ENCODE results near the gene AIMP1.

AIMP1 gene

DNA sequence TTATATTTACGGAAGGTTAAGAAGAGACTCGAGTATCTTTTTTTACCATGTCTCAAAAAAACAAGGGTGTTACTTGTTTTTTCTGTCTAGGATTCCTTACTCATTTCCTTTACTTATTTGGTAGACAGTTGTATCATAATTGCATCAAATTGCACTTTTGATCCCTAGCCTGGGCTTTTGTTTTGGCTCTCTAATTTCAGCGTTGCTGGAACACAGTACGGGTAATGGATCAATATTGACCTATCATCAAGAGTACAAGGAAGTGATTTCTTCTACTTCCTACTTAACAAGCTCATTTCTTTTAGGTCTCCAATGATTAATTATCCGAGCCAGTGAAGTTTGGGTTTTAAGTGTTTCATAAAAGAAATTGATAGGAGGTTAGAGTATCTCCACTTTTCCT lies 16.8 kb downstream of the AIMP1 start:
- Histone ChIP-seq H3K27ac (replicated peaks) (no peak overlapping the region), H3K4me3 (replicated peaks; ENCODE audit: insufficient read depth, low read length) (no peak overlapping the region), H3K27me3 (ENCODE audit: insufficient read depth, poor library complexity, severe bottlenecking) (no peaks in the 10 kb centered on the region)
- DNase-seq (ENCODE audit: low read depth in 1 of 2, low spot score in 1 of 2), result no peak
- TF ChIP-seq, protein P1, sequence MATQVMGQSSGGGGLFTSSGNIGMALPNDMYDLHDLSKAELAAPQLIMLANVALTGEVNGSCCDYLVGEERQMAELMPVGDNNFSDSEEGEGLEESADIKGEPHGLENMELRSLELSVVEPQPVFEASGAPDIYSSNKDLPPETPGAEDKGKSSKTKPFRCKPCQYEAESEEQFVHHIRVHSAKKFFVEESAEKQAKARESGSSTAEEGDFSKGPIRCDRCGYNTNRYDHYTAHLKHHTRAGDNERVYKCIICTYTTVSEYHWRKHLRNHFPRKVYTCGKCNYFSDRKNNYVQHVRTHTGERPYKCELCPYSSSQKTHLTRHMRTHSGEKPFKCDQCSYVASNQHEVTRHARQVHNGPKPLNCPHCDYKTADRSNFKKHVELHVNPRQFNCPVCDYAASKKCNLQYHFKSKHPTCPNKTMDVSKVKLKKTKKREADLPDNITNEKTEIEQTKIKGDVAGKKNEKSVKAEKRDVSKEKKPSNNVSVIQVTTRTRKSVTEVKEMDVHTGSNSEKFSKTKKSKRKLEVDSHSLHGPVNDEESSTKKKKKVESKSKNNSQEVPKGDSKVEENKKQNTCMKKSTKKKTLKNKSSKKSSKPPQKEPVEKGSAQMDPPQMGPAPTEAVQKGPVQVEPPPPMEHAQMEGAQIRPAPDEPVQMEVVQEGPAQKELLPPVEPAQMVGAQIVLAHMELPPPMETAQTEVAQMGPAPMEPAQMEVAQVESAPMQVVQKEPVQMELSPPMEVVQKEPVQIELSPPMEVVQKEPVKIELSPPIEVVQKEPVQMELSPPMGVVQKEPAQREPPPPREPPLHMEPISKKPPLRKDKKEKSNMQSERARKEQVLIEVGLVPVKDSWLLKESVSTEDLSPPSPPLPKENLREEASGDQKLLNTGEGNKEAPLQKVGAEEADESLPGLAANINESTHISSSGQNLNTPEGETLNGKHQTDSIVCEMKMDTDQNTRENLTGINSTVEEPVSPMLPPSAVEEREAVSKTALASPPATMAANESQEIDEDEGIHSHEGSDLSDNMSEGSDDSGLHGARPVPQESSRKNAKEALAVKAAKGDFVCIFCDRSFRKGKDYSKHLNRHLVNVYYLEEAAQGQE (IDR thresholded peaks at IDR 0.05; ENCODE audit: insufficient replicate concordance, low read depth), result no peak
- TF ChIP-seq, protein P2, sequence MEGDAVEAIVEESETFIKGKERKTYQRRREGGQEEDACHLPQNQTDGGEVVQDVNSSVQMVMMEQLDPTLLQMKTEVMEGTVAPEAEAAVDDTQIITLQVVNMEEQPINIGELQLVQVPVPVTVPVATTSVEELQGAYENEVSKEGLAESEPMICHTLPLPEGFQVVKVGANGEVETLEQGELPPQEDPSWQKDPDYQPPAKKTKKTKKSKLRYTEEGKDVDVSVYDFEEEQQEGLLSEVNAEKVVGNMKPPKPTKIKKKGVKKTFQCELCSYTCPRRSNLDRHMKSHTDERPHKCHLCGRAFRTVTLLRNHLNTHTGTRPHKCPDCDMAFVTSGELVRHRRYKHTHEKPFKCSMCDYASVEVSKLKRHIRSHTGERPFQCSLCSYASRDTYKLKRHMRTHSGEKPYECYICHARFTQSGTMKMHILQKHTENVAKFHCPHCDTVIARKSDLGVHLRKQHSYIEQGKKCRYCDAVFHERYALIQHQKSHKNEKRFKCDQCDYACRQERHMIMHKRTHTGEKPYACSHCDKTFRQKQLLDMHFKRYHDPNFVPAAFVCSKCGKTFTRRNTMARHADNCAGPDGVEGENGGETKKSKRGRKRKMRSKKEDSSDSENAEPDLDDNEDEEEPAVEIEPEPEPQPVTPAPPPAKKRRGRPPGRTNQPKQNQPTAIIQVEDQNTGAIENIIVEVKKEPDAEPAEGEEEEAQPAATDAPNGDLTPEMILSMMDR (IDR thresholded peaks at IDR 0.05; ENCODE audit: insufficient read depth, low read length), result no peak
- no peak for TF ChIP-seq SPI1 (IDR thresholded peaks at IDR 0.05; ENCODE audit: borderline replicate concordance, low read depth)
- no peak for TF ChIP-seq POLR2AphosphoS5 (IDR thresholded peaks at IDR 0.05; ENCODE audit: low read depth)
- TF ChIP-seq GABPA (IDR thresholded peaks at IDR 0.05; ENCODE audit: low read depth), result no peak

DNA sequence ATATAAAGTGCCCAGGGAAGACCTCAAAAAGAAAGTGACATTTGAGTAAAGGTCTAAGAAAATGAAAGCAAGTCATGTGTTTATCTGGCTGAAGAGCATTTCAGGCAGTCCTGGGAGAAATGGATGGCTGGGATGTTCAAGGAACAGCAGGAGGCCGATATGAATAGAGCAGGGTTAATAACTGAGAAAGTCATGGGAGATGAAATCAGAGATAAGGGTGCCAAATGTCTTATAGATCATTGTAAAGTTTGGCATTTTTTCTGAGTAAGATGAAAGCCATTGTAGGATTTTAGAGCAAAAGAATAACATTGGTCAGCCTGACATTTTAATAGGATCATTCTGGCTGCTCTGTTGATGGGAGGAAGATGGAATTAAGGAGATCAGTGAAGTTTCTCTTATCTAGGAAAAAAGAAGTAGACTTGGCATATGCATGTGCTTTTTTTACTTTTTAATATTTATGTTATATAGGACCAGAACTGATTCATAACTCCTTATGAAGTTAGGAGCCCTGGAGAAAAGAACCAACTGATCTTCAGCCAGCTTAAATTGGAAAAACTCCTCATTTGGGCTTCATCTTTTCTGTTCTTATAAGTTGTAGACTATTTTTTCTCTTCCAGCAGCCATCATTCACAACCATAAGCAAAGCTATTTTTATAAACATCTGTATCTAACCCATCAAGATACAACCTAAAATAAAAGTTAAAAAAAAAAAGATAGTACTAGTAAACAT lies 18.6 kb downstream of the AIMP1 start:
- Histone ChIP-seq H3K27me3 (ENCODE audit: insufficient read depth, poor library complexity, severe bottlenecking) (no peaks in the 10 kb centered on the region), H3K27ac (replicated peaks) (no peak overlapping the region), H3K4me3 (replicated peaks; ENCODE audit: insufficient read depth, low read length) (no peak overlapping the region)
- DNase-seq (ENCODE audit: low read depth in 1 of 2, low spot score in 1 of 2), result no peak
- TF ChIP-seq POLR2AphosphoS5 (IDR thresholded peaks at IDR 0.05; ENCODE audit: low read depth), result no peak
- no peak for TF ChIP-seq SPI1 (IDR thresholded peaks at IDR 0.05; ENCODE audit: borderline replicate concordance, low read depth)
- TF ChIP-seq, protein P1 (IDR thresholded peaks at IDR 0.05; ENCODE audit: insufficient replicate concordance, low read depth), result no peak
- no peak for TF ChIP-seq GABPA (IDR thresholded peaks at IDR 0.05; ENCODE audit: low read depth)
- TF ChIP-seq, protein P2 (IDR thresholded peaks at IDR 0.05; ENCODE audit: insufficient read depth, low read length), result no peak

DNA sequence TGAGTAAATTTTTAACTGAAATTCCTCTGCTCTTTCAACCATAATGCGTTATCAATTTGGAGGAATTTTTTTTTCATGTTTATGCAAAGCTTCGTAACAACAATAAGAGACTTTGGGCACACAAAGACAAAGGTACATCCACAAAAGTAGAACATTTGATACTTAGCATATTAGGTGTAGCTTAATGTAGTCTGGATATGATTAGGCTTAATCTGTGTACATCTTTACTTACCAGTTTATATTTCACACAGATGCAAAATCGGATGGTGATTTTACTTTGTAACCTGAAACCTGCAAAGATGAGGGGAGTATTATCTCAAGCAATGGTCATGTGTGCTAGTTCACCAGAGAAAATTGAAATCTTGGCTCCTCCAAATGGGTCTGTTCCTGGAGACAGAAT lies 20.3 kb downstream of the AIMP1 start:
- Histone ChIP-seq H3K27me3 (ENCODE audit: insufficient read depth, poor library complexity, severe bottlenecking) (no peaks in the 10 kb centered on the region), H3K27ac (replicated peaks) (no peak overlapping the region), H3K4me3 (replicated peaks; ENCODE audit: insufficient read depth, low read length) (no peak overlapping the region)
- DNase-seq (ENCODE audit: low read depth in 1 of 2, low spot score in 1 of 2), result no peak
- TF ChIP-seq POLR2AphosphoS5 (IDR thresholded peaks at IDR 0.05; ENCODE audit: low read depth), result no peak
- no peak for TF ChIP-seq GABPA (IDR thresholded peaks at IDR 0.05; ENCODE audit: low read depth)
- no peak for TF ChIP-seq SPI1 (IDR thresholded peaks at IDR 0.05; ENCODE audit: borderline replicate concordance, low read depth)
- TF ChIP-seq, protein P1 (IDR thresholded peaks at IDR 0.05; ENCODE audit: insufficient replicate concordance, low read depth), result no peak
- TF ChIP-seq, protein P2 (IDR thresholded peaks at IDR 0.05; ENCODE audit: insufficient read depth, low read length), result no peak
